GM21529 (cell line): ENCODE measurements around the gene STAMBPL1.

Experiments used
- ATAC-seq: cut with Tn5 transposase; IDR thresholded peaks from one replicate; pipeline ENCODE4 v1.9.1; 2021; ENCODE audit not compliant: unreplicated experiment

STAMBPL1 gene

GRCh38 chr10:88946965-88947590, 67.0 kb downstream of the STAMBPL1 start:
- no peak for ATAC-seq

GRCh38 chr10:88949051-88949450, 69.0 kb downstream of the STAMBPL1 start:
- ATAC-seq: no peak

GRCh38 chr10:88949912-88950837, 70.1 kb downstream of the STAMBPL1 start:
- no peak for ATAC-seq

- ATAC-seq: no peak
These were observed 72.6 kb downstream of the STAMBPL1 start, which contains the start of gene ACTA2 for GRCh38 chr10:88952647-88953111. TSS of gene ACTA2 (minus strand) at chr10:88952773. CDS start at chr10:88948930, 3,843 bp downstream.

GRCh38 chr10:88953662-88954061, 73.6 kb downstream of the STAMBPL1 start:
- no peak for ATAC-seq

GRCh38 chr10:88954458-88955083, 74.5 kb downstream of the STAMBPL1 start:
- ATAC-seq: no peak

GRCh38 chr10:88957381-88957780, 77.3 kb downstream of the STAMBPL1 start:
- ATAC-seq: no peak

GRCh38 chr10:88958721-88959120, 78.7 kb downstream of the STAMBPL1 start:
- no peak for ATAC-seq

- no peak for ATAC-seq
These were observed 80.8 kb downstream of the STAMBPL1 start for GRCh38 chr10:88960802-88961201.

- no peak for ATAC-seq
These were observed 81.2 kb downstream of the STAMBPL1 start for GRCh38 chr10:88961266-88961665.

- ATAC-seq: no peak
These were observed 82.3 kb downstream of the STAMBPL1 start for GRCh38 chr10:88962336-88962735.

GRCh38 chr10:88963318-88963717, 83.3 kb downstream of the STAMBPL1 start:
- ATAC-seq: no peak

GRCh38 chr10:88964360-88964759, 84.3 kb downstream of the STAMBPL1 start:
- ATAC-seq: no peak

- ATAC-seq: no peak
These were observed 84.9 kb downstream of the STAMBPL1 start for GRCh38 chr10:88964869-88965415.

- no peak for ATAC-seq
These were observed 86.8 kb downstream of the STAMBPL1 start for GRCh38 chr10:88966797-88967196.

- ATAC-seq: no peak
These were observed 88.3 kb downstream of the STAMBPL1 start for GRCh38 chr10:88968391-88968790.

GRCh38 chr10:88971221-88972061, 91.4 kb downstream of the STAMBPL1 start:
- ATAC-seq: no peak
